Stomach (tissue), 9 donors: ENCODE results near the gene NEU2. TPM values are rescaled to one million over a fixed set of nuclear protein-coding genes. Genes with fewer than 3 reads are reported as not detected.

Experiments
- DNase-seq, 2 donors: peaks; one replicate each; pipeline versions ENCODE4 v3.0.0 to v3.0.0-alpha.2; 2013 to 2019
- H3K27ac ChIP-seq, 5 donors: fragments of 200-600 bp in 4 of 5; sonication (generic) in 4 of 5; one replicate each; pipeline ENCODE4 v1.5.1; 2013 to 2019; ENCODE audit warnings: mild to moderate bottlenecking in 1 of 5, moderate library complexity in 1 of 5
- H3K27me3 ChIP-seq, 3 donors: fragments of 200-600 bp; sonication (generic); one replicate each; pipeline ENCODE4 v1.5.1; 2017 to 2019; ENCODE audit warnings: mixed run types in 1 of 3
- H3K36me3 ChIP-seq, 4 donors: fragments of 200-600 bp; sonication (generic); 1 replicate in 3 of 4; 2 replicates in 1 of 4; pipeline ENCODE4 v1.5.1; 2016 to 2019
- H3K4me1 ChIP-seq, 4 donors: fragments of 200-600 bp; sonication (generic); one replicate each; pipeline ENCODE4 v1.5.1; 2016 to 2019
- H3K4me3 ChIP-seq, 4 donors: fragments of 200-600 bp; sonication (generic) in 3 of 4; one replicate each; pipeline ENCODE4 v1.5.1; 2016 to 2019; ENCODE audit warnings: mild to moderate bottlenecking in 1 of 4
- H3K9me3 ChIP-seq, 4 donors: fragments of 200-600 bp; sonication (generic); one replicate each; pipeline ENCODE4 v1.5.1; 2016 to 2019
- EP300 ChIP-seq: sonication (generic); formaldehyde crosslinking; IDR thresholded peaks from one replicate; pipeline ENCODE4 v1.6.1; 2017; ENCODE audit warnings: antibody characterized with exemption
- POLR2A ChIP-seq, 4 donors: fragments of 450-650 bp; IDR thresholded peaks; one replicate each; pipeline ENCODE4 v1.6.1; 2016; ENCODE audit warnings: antibody characterized with exemption in 4 of 4, control low read depth in 2 of 4, mild to moderate bottlenecking in 1 of 4, moderate library complexity in 1 of 4
- POLR2AphosphoS5 ChIP-seq, 3 donors: sonication (generic); formaldehyde crosslinking; IDR thresholded peaks; one replicate each; pipeline ENCODE4 v1.6.1; 2016; ENCODE audit warnings: antibody characterized with exemption in 3 of 3
- WGBS, 5 donors: extraction: QIAGEN DNeasy Blood & Tissue Kit in 3 of 5; methylation state at CpG; one replicate each; pipeline versions ENCODE4 v1.1.5 to v1.1.7; 2013 to 2018; 5-methylcytosine and 5-hydroxymethylcytosine counted together
- intact Hi-C: fragments of 100-400 bp; cut with DNase I; formaldehyde crosslinking; loops from one replicate; pipeline ENCODE4 v1.15.1; 2023; ENCODE audit warnings: low total_unique reads
- polyA plus RNA-seq, 3 donors: library from polyadenylated mRNA; stranded (reverse); fragments of 200-250 nt; gene quantifications; one replicate each; pipeline ENCODE4 v1.2.3, GENCODE V29; 2013
- total RNA-seq, 5 donors: library from RNA; depleted of rRNA; stranded (reverse); fragments of >200 nt; gene quantifications; one replicate each; pipeline versions ENCODE4 v1.1.0 to v1.2.3, GENCODE V29; 2014 to 2016
- TF ChIP-seq, protein P1 (sequence below), 7 experiments: fragments of 450-650 bp in 4 of 7; fragments of 200-600 bp in 3 of 7; sonication (generic) in 3 of 7; IDR thresholded peaks; one replicate each; pipeline ENCODE4 v1.5.1; 2016 to 2019; ENCODE audit warnings: antibody characterized with exemption in 7 of 7, control low read depth in 2 of 7, mild to moderate bottlenecking in 1 of 7
- donor health status: healthy with polysubstance abuse.
- donor health status: Bipolar disorder and iron deficiency.
- donor health status: healthy.

NEU2 gene
- total and polyA plus RNA-seq, 8 donors: not detected

DNA sequence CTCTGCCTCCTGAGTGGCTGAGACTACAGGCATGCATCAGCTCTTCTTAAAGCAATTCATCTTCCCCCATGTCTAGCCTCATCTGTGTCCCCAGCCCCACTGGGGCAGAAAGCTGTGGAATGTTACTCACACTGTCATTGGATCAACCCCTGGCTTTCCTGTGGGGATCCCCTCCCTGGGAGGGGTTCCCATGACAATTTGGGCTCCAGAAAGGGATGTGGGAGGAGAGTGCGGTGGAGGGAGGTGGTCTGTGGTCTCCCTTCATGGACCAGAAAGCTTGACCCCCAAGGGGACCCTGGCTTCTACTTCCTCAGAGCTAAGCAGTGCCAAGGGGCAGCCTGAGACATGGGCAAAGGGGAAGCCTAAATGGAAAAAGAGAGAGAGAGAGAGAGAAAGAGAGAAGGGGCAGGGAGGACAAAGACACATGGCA lies 20.8 kb upstream of the NEU2 start:
- Histone ChIP-seq H3K27me3 (no peaks in the 10 kb centered on the region), H3K36me3 (no peaks in the 10 kb centered on the region), H3K27ac (peak overlapping the region; percentile 76 to 89 (median 83)), H3K9me3 (no peaks in the 10 kb centered on the region), H3K4me1 (peaks cover 0 to 22% (median 10%) of the 10 kb centered on the region in 4 donors), H3K4me3 (peak overlapping the region in 3 of 4 donors; percentile 7 to 21 (median 17))
- 61 to 93% (median 78%) methylated on average over 1 of the region's 1 CpG for WGBS, 5 donors
- TF ChIP-seq, protein P1, sequence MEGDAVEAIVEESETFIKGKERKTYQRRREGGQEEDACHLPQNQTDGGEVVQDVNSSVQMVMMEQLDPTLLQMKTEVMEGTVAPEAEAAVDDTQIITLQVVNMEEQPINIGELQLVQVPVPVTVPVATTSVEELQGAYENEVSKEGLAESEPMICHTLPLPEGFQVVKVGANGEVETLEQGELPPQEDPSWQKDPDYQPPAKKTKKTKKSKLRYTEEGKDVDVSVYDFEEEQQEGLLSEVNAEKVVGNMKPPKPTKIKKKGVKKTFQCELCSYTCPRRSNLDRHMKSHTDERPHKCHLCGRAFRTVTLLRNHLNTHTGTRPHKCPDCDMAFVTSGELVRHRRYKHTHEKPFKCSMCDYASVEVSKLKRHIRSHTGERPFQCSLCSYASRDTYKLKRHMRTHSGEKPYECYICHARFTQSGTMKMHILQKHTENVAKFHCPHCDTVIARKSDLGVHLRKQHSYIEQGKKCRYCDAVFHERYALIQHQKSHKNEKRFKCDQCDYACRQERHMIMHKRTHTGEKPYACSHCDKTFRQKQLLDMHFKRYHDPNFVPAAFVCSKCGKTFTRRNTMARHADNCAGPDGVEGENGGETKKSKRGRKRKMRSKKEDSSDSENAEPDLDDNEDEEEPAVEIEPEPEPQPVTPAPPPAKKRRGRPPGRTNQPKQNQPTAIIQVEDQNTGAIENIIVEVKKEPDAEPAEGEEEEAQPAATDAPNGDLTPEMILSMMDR (IDR thresholded peaks at IDR 0.05): no peak
- TF ChIP-seq POLR2A (IDR thresholded peaks at IDR 0.05) (no peak), EP300 (no peak), POLR2AphosphoS5 (IDR thresholded peaks at IDR 0.05) (no peak)
- intact Hi-C loops: no loop called here
- DNase-seq: peak; percentile 10 to 23

DNA sequence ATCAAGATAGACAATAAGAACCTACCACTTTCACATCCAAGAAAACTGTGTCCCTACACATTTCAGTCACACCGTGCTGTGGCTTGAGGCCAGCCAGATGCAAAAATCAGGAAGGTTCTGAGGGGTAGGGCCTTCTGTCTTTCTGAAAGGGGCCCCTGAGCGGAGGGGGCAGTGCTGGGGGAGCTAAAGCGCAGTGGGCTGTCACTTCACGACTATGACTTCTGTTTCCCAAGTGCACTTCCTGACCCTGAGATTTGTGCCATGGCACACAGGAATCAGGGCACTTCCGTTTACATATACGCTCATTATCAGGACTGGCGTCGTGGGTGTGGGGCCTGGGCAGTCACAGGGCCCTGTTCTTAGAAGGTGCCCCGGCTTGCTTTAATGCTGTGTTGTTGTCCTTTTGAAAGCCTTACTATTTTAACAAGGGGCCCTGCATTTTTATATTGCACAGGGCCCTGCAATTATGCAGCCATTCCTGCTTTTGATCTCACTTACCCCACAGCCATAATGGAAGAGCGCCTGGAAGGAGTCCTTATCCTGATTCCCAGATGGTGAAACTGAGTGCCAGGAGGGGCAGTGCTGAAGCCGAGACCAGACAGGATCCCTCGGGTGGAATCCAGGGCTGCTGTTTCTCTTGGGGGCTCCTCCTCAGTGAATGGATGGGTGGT lies 20.0 kb upstream of the NEU2 start:
- Histone ChIP-seq H3K27me3 (no peaks in the 10 kb centered on the region), H3K9me3 (peaks cover 0 to 3% (median 0%) of the 10 kb centered on the region in 4 donors), H3K27ac (peak overlapping the region; percentile 76 to 89 (median 83)), H3K4me1 (peaks cover 0 to 22% (median 10%) of the 10 kb centered on the region in 4 donors), H3K36me3 (no peaks in the 10 kb centered on the region), H3K4me3 (peak overlapping the region in 3 of 4 donors; percentile 7 to 21 (median 17))
- intact Hi-C loops: no loop called here
- TF ChIP-seq, protein P1 (IDR thresholded peaks at IDR 0.05): peak in 1 of 7 experiments; percentile 5
- no peak for TF ChIP-seq EP300
- TF ChIP-seq POLR2AphosphoS5 (IDR thresholded peaks at IDR 0.05): peak in 2 of 3 donors; percentile 80 to 91
- no peak for TF ChIP-seq POLR2A (IDR thresholded peaks at IDR 0.05)
- 18 to 39% (median 37%) methylated on average over 12 of the region's 12 CpGs for WGBS, 5 donors
- DNase-seq: peak; percentile 77

DNA sequence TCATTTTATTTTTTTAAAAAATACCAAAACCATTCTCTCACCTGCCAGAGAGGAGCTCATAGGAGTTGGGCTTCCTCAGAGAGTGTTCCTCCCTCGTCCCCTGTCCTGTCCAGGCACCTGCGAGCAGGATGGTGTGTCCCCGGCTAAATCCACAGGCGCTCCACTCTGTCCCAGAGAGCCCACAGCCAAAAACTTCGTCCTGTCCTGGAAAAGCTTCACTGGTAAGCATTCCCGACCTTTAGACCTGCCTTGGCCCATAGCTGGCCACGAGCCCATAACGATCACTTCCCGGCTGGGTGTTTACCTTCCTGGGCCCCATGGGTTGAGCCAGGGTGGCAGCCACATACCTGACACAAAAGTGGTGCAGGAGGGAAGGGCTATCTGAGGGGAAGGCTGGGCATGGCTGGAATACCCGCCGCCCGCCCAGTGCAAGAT lies 19.4 kb upstream of the NEU2 start, which contains the start of gene NGEF:
NGEF (minus strand) TSS at position 230 of the 435 bp plus-strand sequence. CDS start 38,366 bp downstream, outside the sequence.
- Histone ChIP-seq H3K36me3 (no peaks in the 10 kb centered on the region), H3K9me3 (peaks cover 0 to 6% (median under 1%) of the 10 kb centered on the region in 4 donors), H3K4me1 (peaks cover 0 to 22% (median 10%) of the 10 kb centered on the region in 4 donors), H3K4me3 (peak within 1 kb of the TSS in 3 of 4 donors; percentile 7 to 21 (median 17)), H3K27me3 (no peaks in the 10 kb centered on the region), H3K27ac (peak within 1 kb of the TSS; percentile 76 to 89 (median 83))
- peak in 2 of 3 donors; percentile 37 to 83 for TF ChIP-seq POLR2AphosphoS5 (IDR thresholded peaks at IDR 0.05)
- TF ChIP-seq, protein P1 (IDR thresholded peaks at IDR 0.05): no peak
- intact Hi-C loops: no loop called here
- DNase-seq: peak; percentile 86 to 93
- WGBS, 5 donors: 31 to 55% (median 44%) methylated on average over 12 of the region's 12 CpGs

DNA sequence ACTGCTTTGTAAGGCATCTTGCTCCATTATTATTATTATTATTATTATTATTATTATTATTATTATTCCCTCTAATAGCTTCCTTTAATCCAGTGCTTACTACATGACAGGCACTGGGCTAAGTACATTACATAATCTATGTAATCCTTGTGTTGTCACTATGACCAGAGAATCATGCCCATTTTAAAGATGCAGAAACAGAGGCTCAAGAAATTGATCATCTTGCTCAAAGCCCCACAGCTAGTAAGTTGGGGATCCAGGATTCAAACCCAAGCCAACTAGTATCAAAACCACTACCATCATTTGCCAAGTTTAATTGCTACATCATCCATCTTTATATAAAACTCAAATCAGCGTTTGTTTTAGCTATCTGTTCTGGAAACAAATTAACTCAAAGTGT lies 18.8 kb upstream of the NEU2 start:
- TF ChIP-seq, protein P1 (IDR thresholded peaks at IDR 0.05): no peak
- TF ChIP-seq POLR2A (IDR thresholded peaks at IDR 0.05) (no peak), EP300 (no peak), POLR2AphosphoS5 (IDR thresholded peaks at IDR 0.05) (no peak)
- no peaks in the 10 kb centered on the region for H3K27me3 ChIP-seq
- no peak for DNase-seq
- peaks cover 0 to 6% (median 3%) of the 10 kb centered on the region in 4 donors for H3K9me3 ChIP-seq
- no peak overlapping the region for H3K4me3 ChIP-seq
- H3K4me1 ChIP-seq: peaks cover 0 to 22% (median 10%) of the 10 kb centered on the region in 4 donors
- no peaks in the 10 kb centered on the region for H3K36me3 ChIP-seq
- H3K27ac ChIP-seq: peak overlapping the region in 4 of 5 donors; percentile 76 to 84 (median 83)
- intact Hi-C loops: no loop called here
- WGBS, 5 donors: 30 to 74% (median 40%) methylated on average over 1 of the region's 1 CpG
